Stimulated activated naive B cell treated with anti-CD40 and anti-IgM and Interleukin-4, amounts not matched to agents 10 μg/mL and 1 μg/mL and 100 μg/mL, for 72 hours (primary cell): ENCODE measurements around the gene CYP4F11.
"Not testable (repeated sequence)": the region's sequence is repeated elsewhere in the genome, so short reads cannot be mapped to it uniquely, and the experiment has no call there.

Source experiments
- ATAC-seq, 2 donors: fragments of 150-1000 bp; cut with Tn5 transposase; replicated peaks; 2 replicates each; pipeline ENCODE4 v1.10.0; 2021; ENCODE audit warnings: moderate library complexity in 1 of 2
- DNase-seq: peaks from one replicate; pipeline ENCODE4 v3.0.0; 2021
- H3K27ac Mint-ChIP-seq: one replicate; pipeline ENCODE4 v1.8.0; 2022; ENCODE audit warnings: mild to moderate bottlenecking, mixed read lengths
- H3K27me3 Mint-ChIP-seq, 2 donors: one replicate each; pipeline ENCODE4 v1.8.0; 2022; ENCODE audit warnings: mixed read lengths in 2 of 2
- H3K36me3 Mint-ChIP-seq, 2 donors: one replicate each; pipeline ENCODE4 v1.8.0; 2022; ENCODE audit warnings: mixed read lengths in 2 of 2, mild to moderate bottlenecking in 1 of 2
- H3K4me1 Mint-ChIP-seq, 2 donors: one replicate each; pipeline ENCODE4 v1.8.0; 2022; ENCODE audit warnings: mixed read lengths in 2 of 2, mild to moderate bottlenecking in 1 of 2
- H3K4me3 Mint-ChIP-seq, 2 donors: one replicate each; pipeline ENCODE4 v1.8.0; 2022; ENCODE audit warnings: mild to moderate bottlenecking in 2 of 2, mixed read lengths in 2 of 2, moderate library complexity in 1 of 2
- H3K9me3 Mint-ChIP-seq, 2 donors: one replicate each; pipeline ENCODE4 v1.8.0; 2022; ENCODE audit warnings: mixed read lengths in 2 of 2, mild to moderate bottlenecking in 1 of 2

Gene CYP4F11

DNA sequence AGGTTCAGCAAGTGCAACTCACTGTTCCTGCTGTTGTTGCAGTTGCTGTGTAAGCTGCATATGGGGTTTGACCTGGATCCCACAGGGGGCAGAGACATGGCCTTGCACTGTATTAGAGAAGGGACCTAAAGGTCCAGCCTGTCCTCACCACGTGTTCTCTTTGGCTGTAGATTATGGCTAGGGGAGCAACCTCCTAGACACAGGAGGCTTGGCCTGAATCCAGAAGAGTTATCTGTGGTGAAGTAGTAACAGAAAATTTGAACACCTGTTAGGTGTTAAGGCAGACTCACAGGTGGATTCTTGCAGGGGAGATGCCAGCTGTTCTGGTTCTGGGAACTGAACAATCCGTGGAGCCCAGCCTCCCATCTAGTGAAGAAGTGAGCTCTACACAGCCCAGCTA, 3.4 kb upstream of the CYP4F11 start:
- DNase-seq: no peak
- no peaks in the 10 kb centered on the region for H3K4me1 Mint-ChIP-seq
- peaks cover 0 to 2% of the 10 kb centered on the region in 2 donors for H3K9me3 Mint-ChIP-seq
- H3K27ac Mint-ChIP-seq: no peak overlapping the region
- ATAC-seq: no peak
- peaks cover 14 to 57% of the 10 kb centered on the region in 2 donors for H3K27me3 Mint-ChIP-seq
- H3K4me3 Mint-ChIP-seq: no peak overlapping the region
- H3K36me3 Mint-ChIP-seq: no peaks in the 10 kb centered on the region

DNA sequence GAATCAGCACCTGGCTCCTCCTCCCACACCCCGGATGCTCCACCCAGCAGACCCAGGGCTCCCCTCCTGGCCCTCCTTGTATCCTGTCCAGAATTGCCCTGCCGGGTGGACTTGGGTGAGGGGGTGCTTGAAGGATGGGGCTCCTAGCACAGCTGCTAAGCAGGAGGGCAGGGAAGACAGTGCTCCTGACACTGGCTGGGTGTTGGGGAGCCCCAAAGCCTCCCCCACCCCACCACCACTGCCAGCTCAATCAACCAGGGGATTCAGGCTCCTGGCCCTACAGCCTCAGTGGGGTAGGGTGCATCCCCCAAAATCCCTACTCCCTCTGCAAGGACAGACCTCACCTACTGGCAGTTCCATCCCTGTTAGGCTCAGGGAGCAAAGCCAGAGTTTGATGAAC, 2.6 kb upstream of the CYP4F11 start:
- no peaks in the 10 kb centered on the region for H3K4me1 Mint-ChIP-seq
- no peak for ATAC-seq
- no peak overlapping the region for H3K4me3 Mint-ChIP-seq
- DNase-seq: no peak
- no peaks in the 10 kb centered on the region for H3K36me3 Mint-ChIP-seq
- H3K9me3 Mint-ChIP-seq: peaks cover 0 to 2% of the 10 kb centered on the region in 2 donors
- H3K27ac Mint-ChIP-seq: no peak overlapping the region
- H3K27me3 Mint-ChIP-seq: peaks cover 11 to 53% of the 10 kb centered on the region in 2 donors

DNA sequence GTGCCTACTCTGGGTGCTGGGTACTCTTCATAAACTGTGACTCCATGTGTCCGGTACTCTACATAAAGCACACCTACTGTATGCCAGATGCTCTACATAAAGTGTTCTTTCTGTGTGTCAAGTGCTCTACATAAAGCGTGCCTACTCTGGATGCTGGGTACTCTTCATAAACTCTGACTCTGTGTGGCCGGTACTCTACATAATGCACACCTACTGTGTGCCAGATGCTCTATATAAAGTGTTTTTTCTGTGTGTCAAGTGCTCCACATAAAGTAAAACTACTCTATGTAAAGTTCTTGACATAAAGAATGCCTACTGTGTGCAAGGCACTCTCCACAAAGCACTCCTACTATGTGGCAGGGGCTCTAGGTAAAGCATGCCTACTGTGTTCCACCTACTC, 1.8 kb upstream of the CYP4F11 start:
- no peak overlapping the region for H3K4me3 Mint-ChIP-seq
- H3K4me1 Mint-ChIP-seq: peaks cover 0 to 3% of the 10 kb centered on the region in 2 donors
- peaks cover 0 to 2% of the 10 kb centered on the region in 2 donors for H3K36me3 Mint-ChIP-seq
- H3K27me3 Mint-ChIP-seq: peaks cover 14 to 57% of the 10 kb centered on the region in 2 donors
- DNase-seq (no peak), ATAC-seq (no peak)
- H3K27ac Mint-ChIP-seq: no peak overlapping the region
- peaks cover 2 to 4% of the 10 kb centered on the region in 2 donors for H3K9me3 Mint-ChIP-seq

DNA sequence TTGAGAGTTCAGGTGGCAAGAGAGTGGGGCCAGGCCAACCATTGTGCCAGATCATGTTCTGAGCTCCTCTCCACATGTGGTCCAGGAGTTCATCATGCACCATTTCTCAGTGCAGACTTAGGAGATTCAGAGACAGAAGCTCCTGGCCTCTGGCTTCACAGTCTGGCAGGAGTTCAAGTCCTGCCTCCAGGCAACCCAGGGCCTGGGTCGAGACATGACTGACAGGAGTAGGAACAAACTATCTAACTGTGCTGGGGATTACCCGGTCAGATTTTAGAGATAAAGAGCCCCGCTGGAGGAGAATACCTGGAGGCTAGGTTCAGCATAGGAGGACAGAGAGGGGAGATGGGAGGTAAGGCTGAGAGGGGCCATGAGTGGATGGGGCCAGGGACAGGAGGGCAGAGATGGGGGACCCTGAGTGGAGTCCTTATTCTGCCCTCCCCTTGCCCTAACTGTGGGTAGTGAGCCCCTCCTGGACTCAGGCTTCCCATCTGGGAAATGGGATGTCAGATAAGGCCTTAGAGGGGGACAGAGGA, 906 bp upstream of the CYP4F11 start:
- Mint-ChIP-seq H3K4me3 (no peak overlapping the region), H3K36me3 (peaks cover 3% of the 10 kb centered on the region in 2 donors), H3K9me3 (peaks cover 5% of the 10 kb centered on the region in 2 donors), H3K27ac (no peak overlapping the region), H3K27me3 (peaks cover 18 to 57% of the 10 kb centered on the region in 2 donors), H3K4me1 (peaks cover 0 to 6% of the 10 kb centered on the region in 2 donors)
- DNase-seq (no peak), ATAC-seq (no peak)

DNA sequence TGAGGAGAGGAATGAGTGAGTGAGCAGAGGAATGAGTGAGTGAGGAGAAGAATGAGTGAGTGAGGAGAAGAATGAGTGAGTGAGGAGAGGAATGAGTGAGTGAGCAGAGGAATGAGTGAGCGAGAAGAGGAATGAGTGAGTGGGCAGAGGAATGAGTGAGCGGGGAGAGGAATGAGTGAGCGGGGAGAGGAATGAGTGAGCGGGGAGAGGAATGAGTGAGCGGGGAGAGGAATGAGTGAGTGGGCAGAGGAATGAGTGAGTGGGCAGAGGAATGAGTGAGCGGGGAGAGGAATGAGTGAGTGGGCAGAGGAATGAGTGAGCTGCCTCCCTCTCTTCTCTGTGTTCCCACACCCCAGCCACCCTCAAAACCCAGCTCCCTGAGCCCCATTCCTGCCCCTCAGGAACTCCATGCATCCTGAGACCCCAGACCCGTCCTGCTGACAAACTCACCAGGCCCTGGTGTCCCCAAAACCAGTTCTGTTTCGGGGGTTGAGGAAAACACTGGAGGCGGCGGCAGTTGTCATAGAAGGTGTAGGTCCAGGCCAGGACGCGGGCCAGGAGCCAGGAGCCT, 483 bp downstream of the CYP4F11 start:
- H3K27ac Mint-ChIP-seq, H3K9me3 Mint-ChIP-seq, DNase-seq, H3K4me3 Mint-ChIP-seq, ATAC-seq, H3K36me3 Mint-ChIP-seq, H3K4me1 Mint-ChIP-seq: not testable (repeated sequence)
- peaks cover 23 to 61% of the 10 kb centered on the region in 2 donors for H3K27me3 Mint-ChIP-seq

DNA sequence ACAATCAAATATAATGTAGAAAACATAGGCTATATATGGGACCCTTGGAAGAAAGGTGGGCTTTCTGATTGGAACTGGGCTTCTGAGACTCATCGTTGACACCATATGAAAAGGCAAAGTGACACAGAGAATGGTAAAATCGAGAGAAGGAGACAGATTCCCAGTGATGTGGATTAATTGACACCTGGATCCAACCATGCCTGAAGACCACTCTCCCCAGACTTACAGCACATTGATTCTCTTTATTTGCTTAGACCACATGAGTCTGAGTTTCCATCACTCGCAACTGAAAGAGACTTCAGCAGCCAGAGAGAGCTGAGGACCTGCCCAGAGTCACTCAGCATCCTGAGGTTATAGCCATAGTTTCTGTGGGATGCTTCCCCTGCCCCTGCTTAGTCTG, 6.0 kb downstream of the CYP4F11 start:
- Mint-ChIP-seq H3K9me3 (peaks cover 4 to 5% of the 10 kb centered on the region in 2 donors), H3K4me1 (peaks cover 0 to 6% of the 10 kb centered on the region in 2 donors), H3K27ac (no peak overlapping the region), H3K4me3 (no peak overlapping the region), H3K27me3 (peaks cover 41 to 72% of the 10 kb centered on the region in 2 donors), H3K36me3 (peaks cover 3% of the 10 kb centered on the region in 2 donors)
- DNase-seq (no peak), ATAC-seq (no peak)

DNA sequence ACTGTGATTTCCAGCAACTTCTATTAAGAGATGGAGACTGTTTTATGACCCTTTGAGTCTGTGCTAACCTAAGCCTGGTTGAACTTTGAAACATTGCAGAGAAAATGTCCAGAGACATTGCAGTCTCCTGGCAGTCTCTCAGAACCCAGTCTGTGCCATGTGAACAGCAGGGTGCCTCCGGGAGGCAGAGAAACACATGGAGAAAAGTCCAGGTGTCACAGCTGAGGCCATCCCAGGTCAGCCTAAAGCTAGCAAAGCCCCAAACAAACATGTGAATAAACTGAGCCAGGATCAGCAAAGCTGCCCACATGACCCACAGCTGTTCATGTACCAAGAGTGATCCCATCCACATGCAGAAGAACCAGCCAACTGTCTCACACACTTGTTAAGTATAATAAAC, 7.8 kb downstream of the CYP4F11 start:
- ATAC-seq (no peak), DNase-seq (no peak)
- Mint-ChIP-seq H3K36me3 (peaks cover 3% of the 10 kb centered on the region in 2 donors), H3K4me1 (peaks cover 0 to 6% of the 10 kb centered on the region in 2 donors), H3K27ac (no peak overlapping the region), H3K9me3 (peaks cover 4 to 5% of the 10 kb centered on the region in 2 donors), H3K27me3 (peaks cover 46 to 86% of the 10 kb centered on the region in 2 donors), H3K4me3 (no peak overlapping the region)

DNA sequence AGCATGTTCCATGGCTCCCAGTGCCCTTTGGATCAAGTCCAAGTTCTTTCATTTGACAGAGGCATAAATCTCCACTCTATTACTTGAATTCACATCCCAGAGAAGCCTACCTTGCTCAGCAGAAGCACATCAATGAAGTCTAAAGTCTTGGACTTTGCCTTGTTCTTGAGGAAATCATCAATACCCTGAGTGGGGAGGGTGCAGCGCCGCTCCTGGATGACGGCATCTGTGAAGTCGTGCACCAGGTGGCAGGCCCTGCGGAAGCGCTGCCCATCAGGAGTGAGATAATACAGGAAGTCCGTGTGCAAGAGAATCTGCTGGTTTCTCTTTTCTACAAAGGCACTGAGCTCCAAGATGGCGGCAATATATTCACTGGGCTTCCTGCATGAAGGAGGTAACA, 10.6 kb downstream of the CYP4F11 start:
- no peak overlapping the region for H3K27ac Mint-ChIP-seq
- peaks cover 43 to 80% of the 10 kb centered on the region in 2 donors for H3K27me3 Mint-ChIP-seq
- no peak overlapping the region for H3K4me3 Mint-ChIP-seq
- H3K36me3 Mint-ChIP-seq: no peaks in the 10 kb centered on the region
- no peak for DNase-seq
- ATAC-seq: no peak
- no peaks in the 10 kb centered on the region for H3K4me1 Mint-ChIP-seq
- peaks cover 0 to 1% of the 10 kb centered on the region in 2 donors for H3K9me3 Mint-ChIP-seq

DNA sequence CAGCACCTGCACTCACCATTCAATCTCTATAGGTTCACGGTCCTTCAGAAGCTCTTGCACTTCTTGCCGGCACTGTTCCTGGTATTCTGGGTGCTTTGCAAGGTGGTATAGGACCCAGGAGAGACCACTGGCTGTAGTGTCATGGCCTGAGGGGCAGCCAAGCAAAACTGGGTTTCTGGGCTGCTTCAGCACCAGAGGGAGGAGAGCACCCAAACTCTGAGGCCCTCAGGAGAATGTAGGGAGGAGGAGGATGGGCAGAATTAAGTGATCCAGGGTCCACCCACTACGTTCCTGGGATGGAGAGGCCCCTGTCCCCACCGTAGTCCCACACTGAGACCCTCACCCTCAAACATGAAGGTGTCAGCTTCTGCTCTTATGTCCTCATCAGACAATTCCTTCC, 12.3 kb downstream of the CYP4F11 start:
- no peak for ATAC-seq
- peaks cover 44 to 81% of the 10 kb centered on the region in 2 donors for H3K27me3 Mint-ChIP-seq

DNA sequence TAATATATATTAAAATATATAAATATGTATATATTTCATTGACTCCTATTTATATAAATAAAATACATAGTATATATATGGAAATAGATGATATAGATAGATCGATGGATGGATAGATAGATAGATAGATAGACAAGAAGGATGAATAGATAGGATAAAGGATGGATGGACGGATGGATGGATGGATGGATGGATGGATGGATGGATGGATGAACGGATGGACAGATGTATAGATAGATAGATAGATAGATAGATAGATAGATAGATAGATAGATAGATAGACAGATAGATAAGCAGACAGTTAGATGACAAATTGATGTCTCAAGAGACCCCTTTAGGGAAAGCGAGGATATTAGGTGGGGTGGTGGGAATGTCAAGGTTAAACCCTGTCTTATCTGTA, 15.1 kb downstream of the CYP4F11 start:
- Mint-ChIP-seq H3K9me3 (peaks cover 0 to 7% of the 10 kb centered on the region in 2 donors), H3K27ac (no peak overlapping the region), H3K27me3 (peaks cover 46 to 77% of the 10 kb centered on the region in 2 donors), H3K36me3 (peaks cover 0 to 4% of the 10 kb centered on the region in 2 donors), H3K4me3 (no peak overlapping the region), H3K4me1 (peaks cover 4% of the 10 kb centered on the region in 2 donors)
- ATAC-seq (no peak), DNase-seq (no peak)

More for the DNA sequence above, 12.3 kb downstream of the CYP4F11 start:
- Mint-ChIP-seq H3K9me3 (no peaks in the 10 kb centered on the region), H3K36me3 (no peaks in the 10 kb centered on the region), H3K4me3 (no peak overlapping the region), H3K27ac (no peak overlapping the region), H3K4me1 (peaks cover 4% of the 10 kb centered on the region in 2 donors)
- no peak for DNase-seq

DNA sequence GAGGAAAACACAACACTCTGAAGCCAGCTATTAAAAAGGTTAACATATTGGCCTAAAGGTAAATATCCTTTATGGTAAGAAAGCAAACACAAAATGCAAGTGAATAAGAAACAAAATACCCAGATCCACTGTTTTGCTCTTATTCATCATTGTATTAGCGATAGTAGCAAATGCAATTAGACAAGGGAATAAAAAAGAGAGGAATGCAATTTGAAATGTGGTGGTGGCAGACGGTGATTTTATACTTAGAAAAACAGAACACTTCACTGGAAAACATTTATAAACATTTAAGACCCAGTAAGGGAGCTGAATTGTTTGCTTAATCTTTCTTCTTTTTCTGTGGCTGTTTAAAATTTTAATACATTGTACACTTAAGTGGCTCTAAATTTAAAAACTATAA, 19.2 kb downstream of the CYP4F11 start:
- H3K27me3 Mint-ChIP-seq: peaks cover 59 to 79% of the 10 kb centered on the region in 2 donors
- DNase-seq (no peak), ATAC-seq (no peak)
- no peak overlapping the region for H3K27ac Mint-ChIP-seq
- H3K9me3 Mint-ChIP-seq: peaks cover 0 to 7% of the 10 kb centered on the region in 2 donors
- no peak overlapping the region for H3K4me3 Mint-ChIP-seq
- H3K4me1 Mint-ChIP-seq: peaks cover 6 to 11% of the 10 kb centered on the region in 2 donors
- peaks cover 0 to 4% of the 10 kb centered on the region in 2 donors for H3K36me3 Mint-ChIP-seq

DNA sequence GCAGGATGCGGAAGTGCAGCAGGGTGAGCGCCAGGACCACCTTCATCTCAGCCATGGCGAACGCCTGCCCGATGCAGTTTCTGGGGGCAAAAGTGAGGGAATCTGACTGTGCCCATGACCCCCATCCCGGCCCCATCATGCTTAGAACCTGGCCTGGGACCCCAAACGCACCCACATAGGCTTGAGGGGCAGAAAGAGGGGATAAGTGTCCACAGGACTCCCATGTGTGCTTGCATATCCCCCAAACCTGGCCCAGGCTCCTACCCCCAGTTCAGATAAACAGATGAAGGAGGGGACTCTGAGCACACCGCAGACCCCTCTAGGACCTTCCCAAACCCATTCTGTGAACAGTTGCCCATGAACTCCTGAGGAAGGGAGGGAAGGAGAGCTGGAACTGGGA, 20.5 kb downstream of the CYP4F11 start:
- DNase-seq (no peak), ATAC-seq (no peak)
- Mint-ChIP-seq H3K9me3 (peaks cover 0 to 7% of the 10 kb centered on the region in 2 donors), H3K4me1 (peaks cover 6 to 11% of the 10 kb centered on the region in 2 donors), H3K27ac (no peak overlapping the region), H3K36me3 (peaks cover 0 to 4% of the 10 kb centered on the region in 2 donors), H3K27me3 (peaks cover 50 to 70% of the 10 kb centered on the region in 2 donors), H3K4me3 (no peak overlapping the region)

DNA sequence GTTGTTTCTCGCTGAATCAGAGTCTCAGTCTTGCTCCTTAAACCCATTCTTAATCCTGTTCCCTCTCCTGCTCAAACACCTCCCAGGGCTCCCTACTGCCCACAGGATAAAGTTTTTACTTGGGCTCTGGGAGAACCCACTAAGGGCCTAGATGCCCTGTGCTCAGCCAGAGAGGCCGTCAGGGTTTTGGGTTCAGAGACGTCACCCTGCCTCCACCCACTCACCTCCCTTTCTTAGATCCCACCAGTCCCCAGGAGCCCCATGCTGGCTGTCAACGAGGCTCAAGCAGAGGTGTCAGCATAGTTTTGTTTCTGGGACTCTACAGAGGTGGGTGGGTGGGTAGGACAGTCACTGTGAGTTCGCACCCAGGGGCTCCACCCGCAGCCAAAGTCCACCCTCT, 20.9 kb downstream of the CYP4F11 start:
- ATAC-seq (no peak), DNase-seq (no peak)
- Mint-ChIP-seq H3K4me1 (peaks cover 6 to 11% of the 10 kb centered on the region in 2 donors), H3K27me3 (peaks cover 47 to 66% of the 10 kb centered on the region in 2 donors), H3K4me3 (no peak overlapping the region), H3K27ac (no peak overlapping the region), H3K36me3 (peaks cover 0 to 4% of the 10 kb centered on the region in 2 donors), H3K9me3 (peaks cover 0 to 7% of the 10 kb centered on the region in 2 donors)

DNA sequence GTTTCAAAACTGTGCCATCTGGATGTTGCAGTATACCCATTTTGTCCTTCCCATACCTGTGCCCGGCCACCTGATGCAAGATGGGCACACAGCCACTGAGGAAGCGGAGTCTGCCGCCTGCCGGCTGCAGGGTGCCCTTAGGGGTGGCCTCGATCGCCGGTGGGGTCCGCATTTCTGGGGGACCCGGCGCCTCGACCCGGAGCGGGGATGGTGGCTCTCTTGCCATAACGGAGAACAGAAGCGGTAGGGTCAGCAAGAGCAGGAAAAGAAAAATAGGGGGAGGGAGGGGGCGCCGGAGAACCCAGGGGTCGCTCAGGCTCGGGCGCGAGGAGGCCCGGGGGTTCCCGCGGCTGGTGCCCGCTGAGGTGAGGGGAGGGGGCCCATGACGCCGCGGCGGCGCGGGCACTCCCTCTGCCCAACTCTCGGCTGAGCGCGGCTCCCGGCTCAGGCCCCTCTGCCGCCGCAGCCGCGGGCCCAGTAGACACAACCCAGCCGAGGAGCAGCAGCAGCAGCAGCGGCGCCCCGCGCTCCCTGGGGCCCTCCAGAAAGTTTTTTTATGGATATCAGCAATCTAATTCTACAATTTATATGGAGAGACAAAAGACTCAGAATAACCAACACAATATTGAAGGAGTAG, 22.6 kb downstream of the CYP4F11 start:
- ATAC-seq (no peak), DNase-seq (no peak)
- Mint-ChIP-seq H3K4me3 (peak overlapping the region in 1 of 2 donors; percentile 39), H3K36me3 (peaks cover 0 to 4% of the 10 kb centered on the region in 2 donors), H3K4me1 (peaks cover 3 to 7% of the 10 kb centered on the region in 2 donors), H3K27ac (peak overlapping the region; percentile 22), H3K27me3 (peaks cover 47 to 59% of the 10 kb centered on the region in 2 donors), H3K9me3 (peaks cover 4 to 9% of the 10 kb centered on the region in 2 donors)

DNA sequence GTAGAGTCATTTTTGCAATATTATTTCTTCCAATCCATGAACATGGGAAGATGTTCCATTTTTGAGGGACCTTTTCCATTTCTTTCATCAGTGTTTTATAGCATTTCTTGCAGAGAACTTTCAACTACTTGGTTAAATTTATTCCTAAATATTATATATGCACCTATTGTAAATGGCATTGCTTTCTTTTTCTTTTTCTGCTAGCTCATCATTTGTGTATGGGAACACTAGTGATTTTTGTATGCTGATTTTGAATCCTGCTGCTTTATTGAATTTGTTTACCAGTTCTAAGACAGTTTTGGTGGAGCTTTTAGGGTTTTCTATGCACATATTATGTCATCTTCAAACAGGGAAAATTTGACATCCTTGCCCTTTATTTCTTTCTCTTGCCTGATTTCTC, 29.3 kb downstream of the CYP4F11 start:
- no peak for ATAC-seq
- H3K27me3 Mint-ChIP-seq: peaks cover 34 to 62% of the 10 kb centered on the region in 2 donors

More for the DNA sequence above, 29.3 kb downstream of the CYP4F11 start:
- no peaks in the 10 kb centered on the region for H3K4me1 Mint-ChIP-seq
- no peaks in the 10 kb centered on the region for H3K36me3 Mint-ChIP-seq
- no peak overlapping the region for H3K27ac Mint-ChIP-seq
- peaks cover 4 to 7% of the 10 kb centered on the region in 2 donors for H3K9me3 Mint-ChIP-seq
- no peak for DNase-seq
- no peak overlapping the region for H3K4me3 Mint-ChIP-seq
